Calu3 (cell line): Measurements from ENCODE around the gene SLAIN1. TPM values are rescaled to one million over a fixed set of nuclear protein-coding genes. Genes with fewer than 3 reads are reported as not detected.

ENCODE experiments used
- BruUV-seq: library from RNA; stranded (reverse); fragments of 400-500 nt; replicated peaks from 2 replicates; lab custom pipeline; 2021; lab: Mats Ljungman, UMichigan
- CTCF ChIA-PET: fragments of 300-600 bp; sonication (Branson Sonifier 250); formaldehyde crosslinking; loops from one replicate; lab custom pipeline; 2022; ENCODE audit warnings: antibody characterized with exemption; lab: Charles Lee
- DNase-seq: peaks from one replicate; pipeline ENCODE4 v3.0.0; 2022
- H3K27ac Mint-ChIP-seq: one replicate; pipeline ENCODE4 v1.8.0; 2022; ENCODE audit warnings: mixed read lengths; ENCODE audit not compliant: unreplicated experiment
- H3K27me3 Mint-ChIP-seq: one replicate; pipeline ENCODE4 v1.8.0; 2022; ENCODE audit warnings: mixed read lengths; ENCODE audit not compliant: unreplicated experiment
- H3K36me3 Mint-ChIP-seq: one replicate; pipeline ENCODE4 v1.8.0; 2022; ENCODE audit warnings: mild to moderate bottlenecking, moderate library complexity, mixed read lengths; ENCODE audit not compliant: insufficient read depth, unreplicated experiment
- H3K4me1 Mint-ChIP-seq: one replicate; pipeline ENCODE4 v1.8.0; 2022; ENCODE audit warnings: mild to moderate bottlenecking, low read depth, mixed read lengths; ENCODE audit not compliant: unreplicated experiment
- H3K4me3 Mint-ChIP-seq: one replicate; pipeline ENCODE4 v1.8.0; 2022; ENCODE audit warnings: mild to moderate bottlenecking, low read depth, moderate library complexity, mixed read lengths; ENCODE audit not compliant: unreplicated experiment
- H3K9me3 Mint-ChIP-seq: one replicate; pipeline ENCODE4 v1.8.0; 2022; ENCODE audit warnings: low read depth, mixed read lengths; ENCODE audit not compliant: unreplicated experiment
- CTCF ChIP-seq: fragments of 200-600 bp; IDR thresholded peaks from one replicate; pipeline ENCODE4 v1.8.0; 2022; ENCODE audit warnings: antibody characterized with exemption; ENCODE audit not compliant: unreplicated experiment
- intact Hi-C: fragments of 100-400 bp; cut with micrococcal nuclease; formaldehyde crosslinking; loops from one replicate; pipeline ENCODE4 v1.10.0; 2022; ENCODE audit not compliant: unreplicated experiment
- total RNA-seq: library from RNA; stranded (reverse); gene quantifications from 2 replicates; pipeline ENCODE4 v1.2.3, GENCODE V29; 2022

Gene SLAIN1
- total RNA-seq, 1 experiment from 2014 or later, result 4.1 TPM

- intact Hi-C loops, result no loop called here
- Mint-ChIP-seq H3K9me3 (no peaks in the 10 kb centered on the region), H3K27me3 (no peaks in the 10 kb centered on the region), H3K36me3 (no peaks in the 10 kb centered on the region), H3K27ac (no peak overlapping the region), H3K4me3 (no peak overlapping the region), H3K4me1 (no peaks in the 10 kb centered on the region)
- no peak for TF ChIP-seq CTCF
- no peak for DNase-seq
- CTCF ChIA-PET, result no interaction called here
- BruUV-seq, result no TSS peak
Measured at GRCh38 chr13:77737583-77738200, 40.2 kb downstream of the SLAIN1 start.

- Mint-ChIP-seq H3K36me3 (no peaks in the 10 kb centered on the region), H3K4me3 (no peak overlapping the region), H3K27ac (no peak overlapping the region), H3K4me1 (no peaks in the 10 kb centered on the region), H3K27me3 (no peaks in the 10 kb centered on the region), H3K9me3 (no peaks in the 10 kb centered on the region)
- no TSS peak for BruUV-seq
- TF ChIP-seq CTCF, result no peak
- no peak for DNase-seq
- intact Hi-C loops, result no loop called here
- CTCF ChIA-PET, result no interaction called here
Measured at GRCh38 chr13:77740097-77740735, 42.7 kb downstream of the SLAIN1 start.

- no peaks in the 10 kb centered on the region for H3K36me3 Mint-ChIP-seq
- no peaks in the 10 kb centered on the region for H3K9me3 Mint-ChIP-seq
- CTCF ChIA-PET, result no interaction called here
- intact Hi-C loops, result no loop called here
- TF ChIP-seq CTCF, result no peak
- H3K27me3 Mint-ChIP-seq, result no peaks in the 10 kb centered on the region
- H3K4me3 Mint-ChIP-seq, result no peak overlapping the region
- H3K4me1 Mint-ChIP-seq, result no peaks in the 10 kb centered on the region
- DNase-seq, result no peak
- BruUV-seq, result no TSS peak
- H3K27ac Mint-ChIP-seq, result no peak overlapping the region
Measured at GRCh38 chr13:77740931-77741596, 43.6 kb downstream of the SLAIN1 start.

DNA sequence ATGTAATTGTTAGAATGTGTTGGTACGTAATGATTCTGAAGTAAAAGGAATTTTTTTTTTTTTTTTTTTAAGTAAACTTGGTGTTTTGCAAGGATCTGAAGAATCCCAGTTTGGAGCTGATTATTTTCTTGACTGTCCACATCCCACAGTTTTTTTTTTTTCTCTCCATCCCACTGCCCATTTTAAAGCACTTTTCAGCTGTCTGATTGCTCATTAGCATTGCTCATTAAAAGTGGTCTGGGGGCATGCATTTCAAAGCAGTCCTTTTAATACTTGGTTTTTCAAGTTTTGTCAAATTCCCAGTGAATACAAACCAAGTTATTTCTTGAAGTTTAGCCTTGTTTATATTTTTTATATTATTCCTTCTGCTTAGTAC lies 44.1 kb downstream of the SLAIN1 start:
- no peaks in the 10 kb centered on the region for H3K27me3 Mint-ChIP-seq
- H3K4me1 Mint-ChIP-seq, result no peaks in the 10 kb centered on the region
- no TSS peak for BruUV-seq
- intact Hi-C loops, result no loop called here
- CTCF ChIA-PET, result no interaction called here
- DNase-seq, result no peak
- H3K9me3 Mint-ChIP-seq, result no peaks in the 10 kb centered on the region
- H3K4me3 Mint-ChIP-seq, result no peak overlapping the region
- TF ChIP-seq CTCF, result no peak
- no peaks in the 10 kb centered on the region for H3K36me3 Mint-ChIP-seq
- H3K27ac Mint-ChIP-seq, result no peak overlapping the region
